Activated CD8-positive, alpha-beta memory T cell treated with anti-CD3 and anti-CD28 coated beads, Interleukin-2, amount 50 U/mL, for 24 hours (primary cell): Measurements from ENCODE around the gene PPT1.

Source experiments
- DNase-seq: peaks from one replicate; pipeline ENCODE4 v3.0.0-alpha.2; 2020; ENCODE audit errors: extremely low read depth

PPT1 gene

DNA sequence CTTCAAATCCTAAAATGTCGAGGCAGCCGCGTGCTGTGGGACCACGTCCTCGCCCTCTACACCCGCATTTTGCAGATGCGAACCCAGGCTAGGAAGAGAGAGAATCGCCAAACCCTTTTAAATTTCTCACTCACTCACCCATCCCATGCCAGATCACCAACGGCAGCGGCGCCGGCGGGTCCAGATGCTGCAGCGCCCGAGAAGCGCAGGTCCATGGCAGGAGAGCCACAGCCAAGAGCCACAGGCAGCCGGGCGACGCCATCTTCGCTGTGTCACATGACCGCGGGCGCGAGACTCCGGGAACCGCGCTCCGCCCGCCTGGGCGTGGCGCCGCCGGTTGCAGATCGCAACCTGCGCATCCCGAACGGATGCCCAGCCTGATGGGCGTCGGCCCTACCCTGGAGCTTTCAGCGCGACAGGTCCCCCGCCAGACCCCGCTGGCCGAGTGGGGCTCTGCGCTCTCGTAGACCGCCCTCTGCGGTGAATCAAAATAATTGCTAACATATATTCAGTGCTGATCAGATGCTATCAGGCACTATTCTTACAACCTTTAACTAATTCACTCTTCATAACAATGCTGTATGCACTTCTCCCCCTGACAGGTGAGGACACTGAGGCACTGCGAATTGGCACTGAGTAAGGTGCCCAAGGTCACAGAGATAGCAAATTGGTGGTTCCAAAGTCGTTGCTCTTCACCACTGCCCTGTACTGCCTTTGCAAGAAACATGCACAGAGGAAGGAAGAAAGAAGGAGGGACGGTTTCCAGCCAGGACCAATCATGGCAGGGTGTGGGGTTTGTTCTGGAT lies at the start of gene PPT1:
TSS of gene PPT1 (minus strand) at position 276 of the 806 bp plus-strand sequence. CDS start at position 262, 14 bp downstream.
- peak; percentile 29 for DNase-seq

- peak; percentile 17 for DNase-seq
Observed at GRCh38 chr1:40143891-40144575, 47.0 kb upstream of the PPT1 start.

GRCh38 chr1:40141878-40142535 lies 45.0 kb upstream of the PPT1 start:
- no peak for DNase-seq

GRCh38 chr1:40140211-40140973 lies 43.3 kb upstream of the PPT1 start:
- no peak for DNase-seq

DNA sequence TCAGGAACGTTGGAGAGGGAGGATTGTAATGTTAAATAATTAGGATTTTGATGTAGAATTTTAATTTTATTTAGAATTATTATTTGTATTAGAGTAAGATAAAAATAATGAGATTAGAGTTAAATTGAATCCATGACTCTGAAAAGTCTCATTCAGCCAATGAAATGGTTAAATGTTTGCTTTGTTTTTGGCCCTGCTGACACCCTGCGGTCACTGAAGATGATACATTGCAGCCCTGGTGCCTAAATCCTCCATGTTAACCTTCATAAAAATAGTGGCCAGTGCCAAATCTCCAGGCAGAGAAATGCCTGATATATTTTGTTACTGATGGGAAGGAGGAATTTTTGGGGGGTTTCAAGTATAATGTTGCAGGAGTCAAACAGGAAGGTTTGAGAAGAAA lies 36.8 kb upstream of the PPT1 start:
- DNase-seq: no peak

DNA sequence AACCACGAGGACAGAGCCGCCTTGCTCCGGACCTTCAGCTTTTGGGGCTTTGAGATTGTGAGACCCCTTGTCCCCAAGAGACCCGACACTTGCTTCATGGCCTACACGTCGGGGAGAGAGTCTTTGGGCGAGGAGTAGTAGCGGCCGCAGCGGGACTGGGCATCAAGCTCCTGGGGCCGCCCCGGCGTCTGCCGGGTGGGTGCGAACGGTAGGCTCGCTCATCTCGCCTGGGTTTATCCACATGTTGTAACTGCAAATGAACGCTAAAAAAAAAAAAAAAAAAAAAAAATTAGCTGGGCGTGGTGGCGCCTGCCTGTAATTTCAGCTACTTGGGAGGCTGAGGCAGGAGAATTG lies 36.2 kb upstream of the PPT1 start:
- no peak for DNase-seq

DNA sequence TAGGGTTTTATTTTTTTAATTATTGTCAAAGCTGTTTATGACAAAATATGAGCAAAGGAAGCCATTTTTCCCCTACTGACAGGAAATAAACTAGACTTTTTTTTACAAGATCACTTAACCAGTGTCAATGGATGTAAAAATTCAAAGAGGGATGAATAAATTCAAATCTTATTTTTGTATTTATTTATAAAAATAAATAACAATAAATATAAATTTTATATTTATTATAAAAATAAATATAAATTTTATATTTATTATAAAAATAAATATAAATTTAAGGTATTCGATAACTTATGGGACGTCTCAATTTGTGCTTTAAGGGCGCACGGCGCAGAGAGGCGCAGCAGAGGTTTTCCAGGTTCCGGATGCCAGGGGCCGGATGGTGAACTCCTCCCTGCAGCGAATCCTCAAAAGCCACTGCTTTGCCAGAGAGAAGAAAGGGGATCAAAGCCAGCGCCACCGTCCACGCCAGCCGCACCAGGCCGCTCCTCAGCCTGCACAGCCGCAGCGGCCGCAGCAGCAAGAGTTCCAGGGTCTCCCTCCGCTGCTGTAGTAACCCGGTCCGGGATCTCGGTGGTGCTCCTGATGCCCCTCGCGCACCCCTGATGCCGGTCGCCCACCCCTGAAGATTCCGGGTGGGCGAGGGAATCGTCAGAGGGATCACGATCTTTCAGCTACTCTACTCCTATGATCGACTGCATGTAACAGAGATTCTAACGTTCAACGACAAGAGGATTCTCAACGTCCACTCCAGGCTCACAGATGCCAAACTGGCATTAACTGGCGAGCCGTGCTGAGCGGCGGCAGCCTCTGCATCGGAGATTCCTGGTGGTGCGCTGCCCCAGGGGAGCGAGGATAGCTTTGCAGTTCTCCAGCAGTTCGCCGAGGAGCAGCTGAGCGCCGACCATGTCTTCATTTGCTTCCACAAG lies 35.6 kb upstream of the PPT1 start:
- DNase-seq: no peak

GRCh38 chr1:40130892-40131291 lies 33.8 kb upstream of the PPT1 start:
- DNase-seq: no peak

- DNase-seq: no peak
Observed at GRCh38 chr1:40122855-40123254, 25.8 kb upstream of the PPT1 start.

- DNase-seq: no peak
Observed at GRCh38 chr1:40120128-40120527, 23.1 kb upstream of the PPT1 start.

DNA sequence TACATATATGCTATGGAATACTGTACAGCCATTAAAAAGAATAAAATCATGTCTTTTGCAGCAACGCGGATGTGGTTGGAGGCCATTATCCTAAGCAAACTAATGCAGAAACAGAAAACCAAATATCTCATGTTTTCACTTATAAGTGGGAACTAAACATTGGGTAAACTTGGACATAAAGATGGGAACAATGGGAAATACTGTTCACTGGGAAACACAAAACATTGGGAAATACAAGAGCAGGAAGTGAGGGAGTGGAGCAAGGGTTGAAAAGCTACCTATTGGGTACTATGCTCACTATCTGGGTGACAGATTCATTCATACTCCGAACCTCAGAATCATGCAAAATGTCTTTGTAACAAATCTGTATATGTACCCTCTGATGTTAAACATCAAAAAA lies 17.3 kb upstream of the PPT1 start:
- no peak for DNase-seq

DNA sequence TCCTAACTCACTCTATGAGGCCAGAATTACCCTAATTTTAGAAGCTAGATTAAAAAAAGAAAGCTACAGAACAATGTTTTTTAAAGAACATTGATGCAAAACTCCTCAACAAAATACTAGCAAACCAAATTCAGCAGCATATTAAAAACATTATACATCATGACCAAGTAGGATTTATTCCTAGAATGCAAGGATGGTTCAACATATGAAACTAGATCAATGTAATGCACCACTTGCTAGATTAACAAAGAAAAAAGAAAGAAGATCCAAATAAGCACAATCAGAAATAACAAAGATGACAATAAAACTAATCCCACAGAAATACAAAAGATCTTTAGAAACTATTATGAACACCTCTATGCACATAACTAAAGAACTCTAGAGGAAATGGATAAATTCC lies 13.3 kb upstream of the PPT1 start:
- DNase-seq: no peak

- no peak for DNase-seq
Observed at GRCh38 chr1:40107290-40107959, 10.4 kb upstream of the PPT1 start.

GRCh38 chr1:40105028-40105427 lies 8.0 kb upstream of the PPT1 start:
- DNase-seq: no peak

DNA sequence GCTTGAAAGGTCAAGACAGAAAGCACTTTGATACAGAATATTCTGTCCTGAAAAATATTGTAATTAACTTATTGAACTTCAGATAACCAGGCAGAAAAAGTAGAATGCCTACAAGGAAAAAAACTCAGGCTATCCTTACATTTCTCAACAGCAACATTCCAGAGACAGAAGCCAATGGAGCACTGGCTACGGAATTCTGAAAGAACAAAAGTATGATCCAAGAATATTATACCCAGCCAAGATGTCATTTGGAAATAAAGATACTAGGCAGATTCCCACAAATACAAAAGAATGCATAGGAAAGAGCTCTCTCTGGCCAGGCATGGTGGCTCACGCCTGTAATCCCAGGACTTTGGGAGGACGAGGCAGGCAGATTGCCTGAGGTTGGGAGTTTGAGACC lies 5.8 kb upstream of the PPT1 start:
- no peak for DNase-seq

- no peak for DNase-seq
Observed at GRCh38 chr1:40102038-40102437, 5.0 kb upstream of the PPT1 start.

DNA sequence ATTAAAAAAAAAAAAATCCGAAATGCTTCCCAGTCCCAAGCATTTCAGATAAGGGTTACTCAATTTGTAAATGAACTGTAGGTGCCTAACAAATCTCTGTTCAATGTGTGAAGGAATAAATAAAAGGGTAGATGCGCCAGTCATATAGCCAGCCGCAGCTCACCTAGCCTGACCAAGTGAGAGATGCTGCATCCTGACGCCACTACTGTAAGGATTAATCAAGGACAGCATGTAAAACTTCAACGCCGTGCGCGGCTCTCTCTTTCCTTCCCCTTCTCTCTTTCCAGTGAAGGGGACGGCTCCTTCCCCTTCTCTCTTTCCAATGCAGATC lies 441 bp downstream of the PPT1 start:
- DNase-seq: no peak

GRCh38 chr1:40095806-40096205 lies 1.2 kb downstream of the PPT1 start:
- DNase-seq: no peak

DNA sequence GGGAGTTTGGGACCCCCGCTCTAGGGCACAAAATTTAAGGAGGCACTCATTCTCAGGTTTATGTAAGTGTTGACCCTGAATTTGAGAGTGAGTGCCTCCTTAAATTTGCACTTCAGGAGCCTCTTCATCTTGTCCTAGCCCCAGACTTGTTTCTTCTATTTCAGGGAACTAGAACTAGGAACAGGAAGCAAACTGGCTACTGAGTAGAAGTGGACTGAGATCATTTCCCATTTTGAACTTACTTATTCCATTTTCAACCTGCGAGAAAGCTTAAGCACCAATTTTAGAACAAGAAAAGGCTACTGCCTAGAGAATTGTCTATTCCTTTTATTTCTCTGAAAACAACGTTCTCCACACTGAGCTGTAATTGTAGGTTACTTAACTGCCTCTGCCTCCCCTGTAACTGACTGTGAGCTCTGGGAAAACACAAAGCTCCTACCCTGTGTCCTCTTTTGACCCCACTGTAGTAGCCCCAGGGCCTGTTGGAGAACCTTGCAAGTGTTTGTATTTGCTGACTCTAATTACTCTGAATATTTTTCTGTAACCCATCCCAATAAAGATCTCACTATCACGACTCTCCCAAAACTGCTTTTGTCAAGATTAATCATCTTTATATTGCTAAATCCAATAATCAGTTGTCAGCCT lies 2.5 kb downstream of the PPT1 start:
- no peak for DNase-seq
